Stimulated activated CD8-positive, alpha-beta memory T cell treated with anti-CD3 and anti-CD28 coated beads, Interleukin-7, amount 100 ng/mL, for 48 hours (primary cell): Measurements from ENCODE around the gene EXOC7.

Experiments
- DNase-seq, 2 donors: peaks; one replicate each; pipeline ENCODE4 v3.0.0-alpha.2; 2020; ENCODE audit warnings: low read depth in 1 of 2; ENCODE audit errors: extremely low read depth in 1 of 2

EXOC7 gene

DNA sequence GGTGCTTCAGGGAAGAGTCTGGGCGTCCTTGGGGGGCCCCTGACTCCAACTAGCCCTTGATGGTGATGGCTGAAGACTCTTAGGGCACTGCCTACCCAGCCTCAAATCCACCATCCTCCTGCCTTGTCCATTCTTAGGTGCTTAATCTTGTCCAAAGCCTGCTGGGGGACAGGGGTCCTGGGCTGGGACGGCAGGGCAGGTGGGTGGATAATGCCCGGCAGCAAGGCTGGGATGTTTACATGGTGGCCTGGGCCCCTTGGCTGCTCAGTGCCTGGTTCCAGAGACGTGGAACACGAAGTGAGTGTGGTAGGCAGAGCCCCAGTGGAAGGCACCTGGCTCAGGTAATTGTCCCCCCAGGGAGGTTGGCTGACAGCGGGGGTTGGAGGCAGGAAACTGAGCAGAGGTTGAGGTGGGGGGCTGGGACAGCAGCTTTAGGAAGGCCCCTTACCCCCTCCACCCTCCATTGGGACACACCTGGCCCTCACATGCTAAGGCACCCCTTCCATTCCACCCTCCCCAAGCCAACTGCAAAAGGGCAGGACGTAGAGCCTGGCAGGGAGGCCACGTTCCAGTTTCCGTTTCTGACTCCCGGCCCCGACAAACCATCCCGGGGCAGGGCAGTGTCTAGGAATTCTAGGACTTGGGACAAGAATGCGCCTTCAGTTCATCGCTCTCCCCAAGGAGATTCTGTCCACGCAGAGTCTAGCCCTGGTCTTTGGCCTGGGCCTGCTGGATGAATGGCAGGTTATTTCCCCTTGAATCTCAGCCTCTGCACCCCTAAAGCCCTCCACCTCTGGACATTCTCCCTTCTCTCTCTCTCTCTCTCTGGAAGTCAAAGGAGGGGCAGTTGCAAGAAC, 35.5 kb upstream of the EXOC7 start:
- DNase-seq: no peak

DNA sequence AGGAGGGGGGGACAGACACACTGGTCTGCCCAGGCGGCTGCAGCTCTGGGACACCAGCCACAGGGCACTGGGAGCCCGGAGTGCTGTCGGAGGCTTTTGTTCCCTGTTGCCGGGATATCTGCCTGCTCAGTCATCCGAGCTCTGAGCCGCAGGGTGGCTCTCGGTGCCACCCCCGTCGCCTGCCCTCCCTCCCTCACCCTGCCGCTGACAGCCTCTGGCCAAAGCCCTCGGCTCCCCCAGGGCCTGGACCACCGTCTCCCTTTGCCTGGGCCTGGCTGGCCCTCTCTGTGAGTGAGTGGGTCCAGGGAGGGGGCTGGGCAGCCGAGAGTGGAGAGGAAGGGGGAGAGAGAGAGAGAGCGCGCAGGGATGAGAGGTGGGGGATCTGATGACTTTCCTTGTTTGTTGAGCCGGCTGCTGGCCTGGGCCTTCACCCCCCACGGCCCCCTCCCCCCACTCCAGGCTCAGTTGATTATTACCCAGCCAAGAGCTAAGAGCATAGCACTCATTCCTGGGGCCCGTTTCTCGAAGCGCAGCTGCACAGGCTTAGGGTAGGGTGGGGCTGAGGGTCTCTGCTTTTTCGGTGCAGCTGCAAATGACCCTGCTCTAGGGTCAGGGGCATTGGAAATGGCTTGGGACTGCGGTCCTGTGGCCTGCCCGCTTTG, 34.8 kb upstream of the EXOC7 start:
- DNase-seq: no peak

DNA sequence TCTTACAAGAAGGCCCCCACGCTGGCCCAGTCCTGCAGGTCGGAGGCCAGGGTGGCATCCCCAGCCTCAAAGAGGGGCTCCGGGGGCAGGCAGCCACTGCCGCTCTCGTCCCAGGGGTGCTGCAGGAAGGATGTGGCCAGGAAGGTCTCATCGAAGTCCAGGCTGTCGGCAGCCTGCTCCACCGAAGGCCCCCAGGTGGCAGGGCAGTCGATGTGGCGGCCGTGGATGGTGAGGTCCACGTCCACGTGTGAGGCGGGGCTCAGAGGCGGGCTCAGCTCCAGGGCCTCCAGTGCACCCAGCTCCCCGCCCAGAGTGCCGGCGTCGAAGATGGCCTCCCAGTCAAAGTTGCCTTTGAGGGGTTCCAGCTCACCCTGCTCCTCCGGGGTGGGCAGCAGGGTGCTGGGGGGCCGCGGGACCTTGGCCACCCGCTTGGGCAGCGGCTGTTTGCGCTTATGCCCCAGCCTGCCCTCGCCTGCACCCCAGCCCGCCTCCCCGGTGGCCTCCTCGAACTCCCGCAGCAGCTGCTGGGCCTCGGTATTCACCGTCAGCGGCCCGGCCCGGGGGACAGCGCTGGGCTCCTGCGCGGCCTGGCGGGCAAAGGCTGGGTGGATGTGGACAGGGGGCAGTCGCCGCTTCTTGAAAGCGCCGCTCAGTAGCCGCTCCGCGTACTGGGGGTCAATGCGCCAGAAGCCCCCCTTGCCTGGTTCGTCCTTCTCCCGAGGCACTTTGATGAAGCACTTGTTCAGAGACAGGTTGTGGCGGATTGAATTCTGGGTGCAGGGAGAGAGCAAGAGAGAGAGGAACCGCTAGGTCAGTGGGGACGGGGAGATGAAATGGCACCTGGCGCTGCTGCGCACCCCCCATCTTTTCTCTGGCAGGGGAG, 34.0 kb upstream of the EXOC7 start:
- no peak for DNase-seq

DNA sequence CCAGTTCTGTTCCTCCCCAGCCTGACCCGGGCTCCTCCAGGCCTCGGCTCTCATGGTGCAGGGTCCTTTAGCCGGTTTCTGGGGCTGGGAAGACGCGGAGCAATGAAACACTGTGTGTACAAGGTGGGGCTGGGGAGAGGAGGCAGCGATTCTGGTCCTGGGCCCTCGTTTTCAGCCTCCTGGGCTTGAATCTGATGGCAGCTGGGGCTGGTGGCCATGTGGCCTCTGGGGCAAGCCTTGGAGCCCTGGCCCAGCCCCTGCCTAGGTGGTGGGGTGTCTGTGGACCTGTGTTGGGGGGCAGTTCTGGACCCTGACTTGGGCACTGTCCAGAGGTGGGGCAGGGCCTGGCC, 33.4 kb upstream of the EXOC7 start:
- DNase-seq: no peak

DNA sequence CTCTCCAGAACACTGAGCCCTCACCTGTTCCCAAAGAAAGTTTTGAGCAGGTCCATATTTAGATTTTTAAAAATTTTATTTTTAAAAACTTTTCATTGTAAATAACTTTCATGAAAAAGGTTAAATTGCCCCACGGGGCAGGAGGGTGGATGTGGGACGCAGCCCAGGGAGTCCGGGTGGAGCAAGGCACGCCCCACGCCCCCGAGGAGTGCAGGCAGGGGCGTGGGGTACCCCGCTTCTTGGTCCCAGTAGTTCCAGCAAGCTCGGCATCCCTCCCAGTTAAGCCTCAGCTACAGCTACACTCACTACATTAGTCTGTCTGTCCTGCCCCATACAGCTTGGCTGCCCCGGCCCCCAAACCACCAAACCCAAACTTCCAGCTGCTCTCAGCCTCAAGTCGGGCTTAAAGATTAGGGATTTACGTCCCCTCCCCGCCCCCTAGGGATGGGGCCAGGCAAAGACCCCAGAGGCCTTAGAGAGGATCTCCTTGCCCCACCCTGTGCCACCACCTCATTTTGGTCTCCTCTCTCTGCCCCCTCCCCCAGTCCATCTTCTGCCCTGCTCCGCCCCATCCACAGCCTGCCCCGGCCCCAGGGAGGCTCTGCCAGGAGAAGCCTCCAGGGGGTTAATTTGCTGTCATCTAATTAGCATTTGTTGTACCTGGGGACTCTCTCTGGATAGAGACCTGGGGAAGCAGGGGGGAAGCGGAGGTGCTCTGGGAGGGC, 32.9 kb upstream of the EXOC7 start:
- no peak for DNase-seq

DNA sequence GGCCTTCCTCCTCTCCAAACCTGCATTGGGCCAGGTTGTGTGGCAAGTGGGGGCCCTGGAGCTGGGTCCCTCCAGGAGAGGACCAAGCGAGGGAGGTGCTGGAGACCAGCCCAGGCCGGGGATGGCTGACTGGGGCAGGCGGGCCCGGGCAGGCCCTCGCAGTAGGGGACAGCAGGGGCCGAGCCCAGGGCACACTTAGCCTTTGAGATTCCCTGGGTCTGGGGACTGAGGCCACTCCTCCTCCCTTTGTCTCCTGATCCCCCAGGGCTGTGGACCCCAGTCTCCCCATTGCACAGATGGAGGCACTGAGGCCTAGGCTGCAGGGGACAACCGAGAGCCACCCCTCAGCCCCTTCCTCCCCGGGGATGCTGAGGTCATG, 32.2 kb upstream of the EXOC7 start:
- DNase-seq: no peak

DNA sequence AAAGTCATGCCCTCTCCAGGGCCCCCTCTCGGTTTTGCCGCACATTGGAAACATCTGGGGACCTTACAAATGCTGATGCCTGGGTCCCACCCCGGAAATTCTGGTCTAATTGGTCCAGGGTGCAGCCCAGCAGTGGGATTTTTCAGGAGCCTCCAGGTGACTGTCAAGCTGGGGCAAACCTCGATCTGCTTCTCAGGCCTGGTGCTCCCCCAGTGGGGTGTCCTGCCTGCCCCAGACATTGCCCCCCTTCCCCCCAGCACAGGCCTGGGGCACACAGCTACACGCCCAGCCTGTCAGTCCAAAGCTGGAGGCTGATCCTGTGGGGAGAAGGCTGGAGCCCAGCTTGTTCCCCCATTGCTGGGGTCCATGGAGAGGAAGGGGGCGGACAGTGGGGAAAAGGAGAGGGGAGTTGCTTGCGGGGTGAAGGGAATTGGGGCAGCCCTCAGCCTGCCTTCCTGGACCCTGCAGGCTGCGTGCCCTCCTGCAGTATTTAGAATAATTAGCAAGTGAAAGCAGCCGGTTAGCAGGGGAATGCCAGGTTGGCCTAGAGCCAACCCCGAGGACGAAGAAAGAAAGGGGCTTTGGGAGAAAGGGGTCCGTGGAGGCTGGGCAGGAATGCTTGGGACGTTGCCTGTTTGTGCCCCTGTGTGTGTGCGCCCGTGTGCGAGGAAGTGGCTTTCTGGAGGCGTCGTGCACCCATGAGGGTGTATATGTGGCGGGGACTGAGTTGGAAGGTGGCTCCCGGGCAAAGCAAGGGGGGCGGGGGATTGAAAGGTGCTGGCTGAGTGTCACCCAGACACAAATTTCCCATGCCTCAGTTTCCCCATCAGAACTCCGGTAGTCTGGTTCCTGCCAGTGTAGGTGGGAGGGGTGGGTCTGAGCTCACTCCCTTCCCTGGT, 31.6 kb upstream of the EXOC7 start:
- no peak for DNase-seq

DNA sequence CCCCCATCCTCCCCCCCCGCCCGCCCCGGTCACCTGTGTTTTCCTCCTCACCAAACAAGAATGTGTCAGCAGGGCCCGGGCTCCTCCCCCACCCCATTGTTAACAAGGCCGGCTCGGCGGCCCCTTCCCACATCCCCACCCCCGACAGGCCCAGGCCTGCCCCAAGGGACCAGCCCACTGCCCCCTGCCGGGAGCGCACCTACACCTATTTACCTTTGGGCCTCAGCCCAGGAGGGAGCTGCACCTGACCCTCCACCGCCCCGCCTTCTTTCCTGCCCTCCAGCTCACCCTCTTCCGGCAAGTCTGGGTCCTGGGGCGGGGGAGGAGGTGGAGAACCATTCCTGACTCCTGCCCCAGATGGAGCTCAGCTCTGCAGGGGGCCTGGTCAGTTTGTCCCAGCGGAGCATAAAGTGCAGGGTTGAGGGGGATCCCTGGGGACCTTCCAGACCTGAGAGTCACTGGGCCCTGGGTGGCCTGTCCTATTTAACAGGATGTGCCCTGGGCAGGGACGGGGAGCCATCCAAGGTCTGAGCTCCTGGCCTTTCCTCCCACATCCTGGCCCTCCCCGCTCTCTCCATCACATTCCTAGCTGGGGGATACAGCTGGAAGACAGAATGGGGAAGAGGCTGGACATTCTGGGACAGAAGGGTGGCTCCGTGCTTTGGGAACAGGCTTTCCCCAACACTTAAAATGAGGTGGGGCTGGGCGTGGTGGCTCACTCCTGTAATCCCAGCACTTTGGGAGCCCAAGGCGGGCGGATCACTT, 29.2 kb upstream of the EXOC7 start:
- DNase-seq: no peak

DNA sequence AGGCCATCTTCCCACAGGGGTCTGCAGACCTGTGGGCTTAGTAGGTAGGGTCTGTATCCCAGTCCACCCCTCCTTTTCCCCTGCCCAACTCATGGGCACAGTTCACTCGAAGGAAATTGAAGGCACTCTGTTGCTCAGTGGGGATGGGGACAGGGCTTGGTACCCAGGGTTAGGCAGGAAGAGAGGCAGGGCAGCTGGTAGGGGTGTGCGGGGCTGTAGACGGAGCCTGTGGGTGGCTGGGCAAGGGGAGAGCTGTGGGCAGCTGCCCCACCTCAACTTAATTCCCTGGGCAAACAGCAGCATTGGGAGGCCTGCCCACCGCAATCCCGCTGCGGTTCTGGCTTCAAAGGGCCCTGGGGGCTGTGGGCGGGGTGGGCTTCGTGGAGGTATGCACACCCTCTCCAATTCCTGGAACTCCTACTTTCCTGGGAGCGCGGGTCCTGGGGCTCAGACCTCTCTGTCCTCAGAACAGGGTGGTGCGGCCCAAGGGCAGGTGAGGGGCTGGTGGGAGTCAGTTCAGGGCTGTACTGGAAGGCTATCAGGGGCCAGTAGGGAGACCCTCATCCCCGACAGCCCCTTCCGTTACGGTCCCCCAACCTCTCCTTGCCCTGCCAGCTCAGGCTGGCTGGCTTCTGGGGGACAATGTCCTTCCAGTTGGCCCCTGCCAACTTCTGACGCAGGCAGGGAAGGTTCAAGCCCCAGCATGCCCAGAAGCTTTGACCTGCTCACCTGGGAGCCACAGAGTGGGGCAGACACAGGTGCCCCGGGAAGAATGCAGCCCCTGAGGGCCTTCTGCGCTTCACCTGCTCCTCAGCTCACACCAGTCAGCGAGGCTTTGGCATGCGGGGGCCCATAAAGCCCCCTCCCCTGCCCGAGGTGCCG, 28.3 kb upstream of the EXOC7 start:
- DNase-seq: no peak

DNA sequence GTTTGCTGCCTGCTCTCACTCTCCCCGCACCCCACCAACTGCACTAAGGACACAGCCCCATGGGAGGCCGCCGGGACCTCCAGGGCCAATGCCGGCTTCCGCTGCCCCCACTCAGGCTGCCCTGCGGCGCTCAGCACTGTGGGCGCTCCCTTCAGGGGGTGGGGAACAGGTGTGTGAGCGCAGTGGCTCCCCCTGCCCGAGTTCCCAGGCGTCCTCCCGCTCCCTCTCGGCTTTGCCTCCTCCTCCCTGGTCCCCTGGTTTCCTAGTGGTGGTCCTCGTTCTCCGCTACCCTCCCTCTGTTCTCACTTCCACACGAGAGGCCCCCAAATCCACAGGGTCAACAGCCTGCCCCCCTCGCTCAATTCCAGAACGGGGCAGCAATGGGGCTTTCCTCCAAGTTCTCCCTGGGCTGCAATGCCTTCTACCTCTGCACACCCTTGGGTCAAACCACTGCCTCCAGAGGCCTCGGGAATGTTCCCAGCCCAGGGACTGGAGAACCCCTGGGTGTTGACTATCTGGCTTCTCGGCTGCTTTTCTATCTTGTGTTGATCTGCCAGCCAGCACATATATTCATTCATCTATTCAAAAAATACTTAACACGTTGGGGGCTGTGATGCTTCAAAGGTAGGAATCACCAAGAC, 27.6 kb upstream of the EXOC7 start:
- no peak for DNase-seq

DNA sequence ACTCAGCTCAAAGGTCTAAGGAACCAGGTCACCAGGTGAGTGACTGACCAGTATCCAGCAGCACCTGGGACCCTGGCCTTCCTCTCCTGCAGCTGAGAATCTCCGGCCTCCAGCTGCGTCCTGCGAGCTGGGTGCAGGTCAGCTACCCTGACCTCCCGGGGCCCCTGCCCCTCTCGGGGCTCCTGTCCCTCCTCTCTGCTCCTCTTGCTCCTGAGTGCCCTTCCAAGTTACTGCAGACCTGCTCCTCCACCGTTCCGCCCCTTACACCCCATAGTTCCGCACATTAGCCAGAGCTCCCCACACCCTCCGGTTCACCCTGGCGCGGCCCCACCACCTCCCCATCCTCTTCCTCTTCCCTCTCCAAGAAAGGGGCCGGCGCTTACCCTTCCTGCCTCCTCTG, 26.9 kb upstream of the EXOC7 start:
- DNase-seq: no peak

DNA sequence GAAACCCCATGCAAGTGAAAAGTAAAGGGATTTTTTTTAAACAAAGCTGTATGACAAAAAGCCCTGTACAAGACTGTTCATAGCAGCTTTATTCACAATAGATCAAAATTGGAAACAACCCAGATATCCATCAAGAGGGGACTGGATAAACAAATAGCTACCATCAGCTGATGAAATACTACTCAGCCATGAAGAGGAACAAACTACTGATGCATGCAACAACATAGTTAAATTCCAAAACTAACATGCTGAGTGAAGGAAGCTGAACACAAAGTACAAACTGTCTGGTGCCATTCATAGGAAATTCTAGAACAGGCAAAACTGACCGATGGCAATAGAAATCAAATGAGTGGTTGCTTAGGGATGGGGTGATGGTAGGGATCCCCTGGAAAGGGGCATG, 22.3 kb upstream of the EXOC7 start:
- DNase-seq: no peak

DNA sequence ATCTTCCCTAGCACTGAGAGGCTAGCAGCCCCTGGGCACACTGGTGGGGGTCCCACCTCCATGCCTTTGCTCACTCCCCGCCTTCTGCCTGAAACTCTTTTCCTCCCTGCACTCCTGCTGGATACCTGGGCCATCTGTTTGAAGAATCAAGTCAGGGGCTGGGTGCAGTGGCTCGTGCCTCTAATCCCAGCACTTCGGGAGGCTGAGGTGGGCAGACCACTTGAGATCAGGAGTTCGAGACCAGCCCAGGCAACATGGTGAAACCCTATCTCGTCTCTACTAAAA, 21.7 kb upstream of the EXOC7 start:
- DNase-seq: no peak

DNA sequence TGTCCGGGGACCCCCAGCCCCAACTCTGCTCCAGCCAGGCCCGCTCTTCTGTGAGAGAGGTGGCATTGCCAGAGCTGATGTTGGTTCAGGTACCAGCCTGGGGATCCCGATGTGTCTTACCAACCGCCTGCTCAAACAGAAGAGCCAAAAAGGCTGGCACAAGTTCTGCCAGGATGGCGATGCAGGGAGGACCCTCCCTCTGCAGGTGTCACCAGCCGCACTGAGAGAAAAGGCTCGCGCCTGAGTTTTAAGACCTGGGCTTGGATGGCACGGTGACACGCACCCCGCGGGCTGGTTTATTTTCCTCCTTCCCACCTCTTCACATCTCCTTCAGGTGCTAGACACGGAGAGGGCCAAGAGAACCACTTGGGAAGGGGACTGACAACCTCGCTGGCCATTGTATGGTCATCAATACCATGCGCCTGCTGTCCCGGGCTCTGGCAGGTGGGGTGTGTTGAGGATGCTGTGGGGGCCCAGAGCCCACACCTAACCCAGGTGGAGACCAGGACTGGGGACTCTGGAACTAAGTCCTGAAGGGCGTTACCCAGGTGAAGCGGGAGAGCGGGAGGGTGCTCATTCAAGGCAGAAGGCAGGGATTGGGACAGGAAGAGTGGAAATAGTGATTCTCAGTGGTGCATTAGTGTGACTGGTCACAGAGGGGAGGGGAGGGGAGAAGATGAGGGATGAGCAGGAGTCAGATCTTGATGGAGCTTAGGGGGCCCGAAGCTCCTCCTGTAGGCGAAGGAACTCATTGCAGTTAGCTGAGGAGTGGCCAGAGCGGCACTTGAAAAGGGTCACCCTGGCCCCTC, 21.2 kb upstream of the EXOC7 start:
- DNase-seq: no peak

DNA sequence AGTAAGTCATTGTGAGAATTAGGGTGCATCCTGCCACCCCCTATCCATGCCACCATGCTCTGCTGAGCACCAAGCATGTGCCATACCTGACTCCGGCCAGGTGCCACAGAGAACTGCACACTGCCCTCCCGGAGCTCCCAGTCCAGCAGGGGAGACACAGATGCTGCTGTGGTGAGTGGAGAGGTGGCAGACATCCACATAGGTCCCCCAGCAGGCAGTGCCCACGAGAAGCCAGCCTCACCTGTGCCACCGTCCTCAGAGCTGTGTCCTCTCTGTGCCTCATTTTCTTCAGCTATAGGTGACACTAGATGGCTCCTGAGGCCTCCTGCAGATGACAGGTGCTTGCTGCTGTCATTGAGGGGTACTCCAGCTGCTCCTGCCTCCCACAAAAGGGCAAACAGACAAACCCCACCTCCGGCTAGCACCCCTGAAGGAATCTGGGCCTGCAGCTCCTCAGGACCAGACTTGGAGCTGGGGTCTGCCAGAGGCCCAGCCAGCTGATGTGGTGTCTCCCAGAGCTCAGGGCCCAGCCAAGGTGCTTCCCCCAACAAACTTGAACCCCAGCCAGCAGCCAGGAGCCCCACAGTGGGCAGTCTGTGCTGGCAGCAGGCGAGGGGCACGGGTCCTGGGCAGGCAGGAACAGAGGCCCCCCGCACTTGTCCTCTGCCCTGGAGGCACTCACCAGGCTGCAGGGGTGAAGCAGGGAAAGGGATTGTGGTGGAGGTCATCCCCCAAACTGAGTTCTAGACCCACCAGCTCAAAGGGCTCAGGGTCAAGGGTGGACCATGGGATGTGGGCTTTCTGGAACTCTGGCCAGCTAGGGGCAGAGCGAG, 20.4 kb upstream of the EXOC7 start:
- no peak for DNase-seq

DNA sequence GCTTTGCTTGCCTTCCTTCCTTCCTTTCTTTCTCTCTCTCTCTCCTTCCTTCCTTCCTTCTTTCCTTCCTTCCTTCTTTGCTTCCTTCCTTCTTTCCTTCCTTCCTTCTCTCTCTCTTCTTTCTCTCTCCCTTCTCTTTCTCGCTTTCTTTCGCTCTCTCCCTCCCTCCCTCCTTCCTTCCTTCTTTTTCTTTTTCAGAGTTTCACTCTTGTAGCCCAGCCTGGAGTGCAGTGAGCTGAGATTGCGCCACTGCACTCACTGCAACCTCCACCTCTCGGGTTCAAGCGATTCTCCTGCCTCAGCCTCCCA, 19.6 kb upstream of the EXOC7 start:
- DNase-seq: no peak
